Endothelial cell of umbilical vein (primary cell): ENCODE measurements around the gene NOL12.

Experiments used
- EZH2 ChIP-seq: IDR thresholded peaks from 2 replicates; pipeline ENCODE4 v1.6.1; 2012; ENCODE audit warnings: borderline replicate concordance, low read depth, mild to moderate bottlenecking, moderate library complexity, low read length, inconsistent platforms; ENCODE audit not compliant: severe bottlenecking
- JUN ChIP-seq: IDR thresholded peaks from 2 replicates; pipeline ENCODE4 v1.6.1; 2011; ENCODE audit warnings: borderline replicate concordance, low read depth; ENCODE audit not compliant: insufficient read length, insufficient read depth
- POLR2AphosphoS5 ChIP-seq: IDR thresholded peaks from 2 replicates; pipeline ENCODE4 v1.6.1; 2012; ENCODE audit warnings: low read depth, mild to moderate bottlenecking, control low read depth, low read length, moderate library complexity; ENCODE audit not compliant: insufficient read depth
- TF ChIP-seq, protein P1 (sequence below), 2 donors: IDR thresholded peaks; 1 replicate in 1 of 2; 2 replicates in 1 of 2; pipeline ENCODE4 v1.5.1; 2011; ENCODE audit warnings: low read length in 2 of 2, mild to moderate bottlenecking in 2 of 2, moderate library complexity in 2 of 2, control low read depth in 1 of 2, inconsistent platforms in 1 of 2, low read depth in 1 of 2; ENCODE audit not compliant: insufficient read depth in 1 of 2; ENCODE audit errors: extremely low read depth in 1 of 2

DNA sequence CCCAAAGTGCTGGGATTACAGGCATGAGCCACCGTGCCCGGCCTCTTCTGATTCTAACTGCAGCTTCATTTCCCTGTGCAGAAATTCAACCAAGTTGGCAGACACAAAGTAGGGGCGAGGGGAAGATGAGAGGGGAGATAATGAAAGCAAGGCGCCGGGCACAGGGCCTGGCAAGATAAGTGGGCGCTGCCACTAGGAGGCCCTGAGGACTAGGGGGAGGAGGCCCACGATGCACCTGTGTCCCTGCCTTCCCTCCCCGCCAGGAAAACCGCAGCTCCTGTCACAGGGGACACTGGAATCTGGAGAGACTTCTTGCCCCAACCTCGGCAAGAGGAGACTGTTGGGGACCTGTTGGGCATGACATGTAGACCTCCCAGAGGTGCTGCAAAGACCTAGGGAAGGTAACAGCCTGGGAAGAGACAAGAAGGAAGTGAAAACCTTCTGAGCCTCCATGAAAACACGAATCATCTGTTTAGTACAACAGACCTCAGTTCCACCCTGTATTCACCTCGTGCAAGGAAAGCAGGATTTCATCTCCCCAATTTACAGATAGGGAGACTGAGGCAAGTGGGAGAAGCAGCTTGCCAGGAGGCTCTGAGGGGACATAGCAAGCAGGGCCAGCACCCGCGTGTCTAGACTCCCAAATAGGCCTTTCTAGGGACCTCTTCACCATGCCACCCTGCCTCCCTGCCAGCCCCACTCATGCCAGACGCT is 13.8 kb upstream of the NOL12 start:
- TF ChIP-seq POLR2AphosphoS5 (no peak), EZH2 (no peak), JUN (no peak)
- TF ChIP-seq, protein P1, sequence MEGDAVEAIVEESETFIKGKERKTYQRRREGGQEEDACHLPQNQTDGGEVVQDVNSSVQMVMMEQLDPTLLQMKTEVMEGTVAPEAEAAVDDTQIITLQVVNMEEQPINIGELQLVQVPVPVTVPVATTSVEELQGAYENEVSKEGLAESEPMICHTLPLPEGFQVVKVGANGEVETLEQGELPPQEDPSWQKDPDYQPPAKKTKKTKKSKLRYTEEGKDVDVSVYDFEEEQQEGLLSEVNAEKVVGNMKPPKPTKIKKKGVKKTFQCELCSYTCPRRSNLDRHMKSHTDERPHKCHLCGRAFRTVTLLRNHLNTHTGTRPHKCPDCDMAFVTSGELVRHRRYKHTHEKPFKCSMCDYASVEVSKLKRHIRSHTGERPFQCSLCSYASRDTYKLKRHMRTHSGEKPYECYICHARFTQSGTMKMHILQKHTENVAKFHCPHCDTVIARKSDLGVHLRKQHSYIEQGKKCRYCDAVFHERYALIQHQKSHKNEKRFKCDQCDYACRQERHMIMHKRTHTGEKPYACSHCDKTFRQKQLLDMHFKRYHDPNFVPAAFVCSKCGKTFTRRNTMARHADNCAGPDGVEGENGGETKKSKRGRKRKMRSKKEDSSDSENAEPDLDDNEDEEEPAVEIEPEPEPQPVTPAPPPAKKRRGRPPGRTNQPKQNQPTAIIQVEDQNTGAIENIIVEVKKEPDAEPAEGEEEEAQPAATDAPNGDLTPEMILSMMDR (IDR thresholded peaks at IDR 0.05; ENCODE audit: extremely low read depth in 1 of 2, insufficient read depth in 1 of 2, low read depth in 1 of 2, low read length in 2 of 2): no peak
